MCF 10A (cell line): ENCODE results near the gene ANKRD11. TPM values are rescaled to one million over a fixed set of nuclear protein-coding genes. Genes with fewer than 3 reads are reported as not detected.

Source experiments
- BruUV-seq: library from RNA; stranded (reverse); fragments of 400-500 nt; replicated peaks from 2 replicates; lab custom pipeline; 2021; lab: Mats Ljungman, UMichigan
- CTCF ChIA-PET: fragments of 300-600 bp; sonication (Branson Sonifier 250); formaldehyde crosslinking; extraction: SDS; loops from one replicate; lab custom pipeline; 2021; ENCODE audit warnings: antibody characterized with exemption, inconsistent platforms; lab: Yijun Ruan, JAX
- POLR2A ChIA-PET: fragments of 300-600, 350-650 bp; sonication (Branson Sonifier 250); formaldehyde crosslinking; extraction: SDS; loops from one replicate; lab custom pipeline; 2020; ENCODE audit warnings: antibody characterized with exemption, inconsistent platforms; lab: Yijun Ruan, JAX
- DNase-seq: peaks from one replicate; pipeline ENCODE4 v3.0.0-alpha.2; 2018; ENCODE audit not compliant: unreplicated experiment
- H3K27ac Mint-ChIP-seq: one replicate; pipeline ENCODE4 v1.8.0; 2022; ENCODE audit warnings: mild to moderate bottlenecking, low read depth, mixed read lengths; ENCODE audit not compliant: unreplicated experiment
- H3K27me3 Mint-ChIP-seq: one replicate; pipeline ENCODE4 v1.8.0; 2022; ENCODE audit warnings: mixed read lengths; ENCODE audit not compliant: insufficient read depth, unreplicated experiment
- H3K36me3 Mint-ChIP-seq: one replicate; pipeline ENCODE4 v1.8.0; 2022; ENCODE audit warnings: mild to moderate bottlenecking, moderate library complexity, mixed read lengths; ENCODE audit not compliant: insufficient read depth, unreplicated experiment
- H3K4me1 Mint-ChIP-seq: one replicate; pipeline ENCODE4 v1.8.0; 2022; ENCODE audit warnings: mixed read lengths; ENCODE audit not compliant: insufficient read depth, unreplicated experiment
- H3K4me3 Mint-ChIP-seq: one replicate; pipeline ENCODE4 v1.8.0; 2022; ENCODE audit warnings: mild to moderate bottlenecking, moderate library complexity, mixed read lengths; ENCODE audit not compliant: unreplicated experiment
- H3K9me3 Mint-ChIP-seq: one replicate; pipeline ENCODE4 v1.8.0; 2022; ENCODE audit warnings: mixed read lengths; ENCODE audit not compliant: unreplicated experiment
- intact Hi-C: fragments of 100-400 bp; cut with micrococcal nuclease; formaldehyde crosslinking; loops from 2 replicates; pipeline ENCODE4 v1.14.1; 2022
- total RNA-seq: library from RNA; stranded (reverse); gene quantifications from 2 replicates; pipeline ENCODE4 v1.2.3, GENCODE V29; 2022
- TF ChIP-seq, protein P1 (sequence below): fragments of 200-600 bp; IDR thresholded peaks from one replicate; pipeline ENCODE4 v1.8.0; 2022; ENCODE audit warnings: antibody characterized with exemption, mild to moderate bottlenecking; ENCODE audit not compliant: unreplicated experiment

Gene ANKRD11
- total RNA-seq, 1 experiment from 2014 or later = 237 TPM

- DNase-seq = no peak
- H3K27ac Mint-ChIP-seq = peak overlapping the region; percentile 69
- intact Hi-C loops = no loop called here
- H3K4me3 Mint-ChIP-seq = no peak overlapping the region
- TF ChIP-seq, protein P1, sequence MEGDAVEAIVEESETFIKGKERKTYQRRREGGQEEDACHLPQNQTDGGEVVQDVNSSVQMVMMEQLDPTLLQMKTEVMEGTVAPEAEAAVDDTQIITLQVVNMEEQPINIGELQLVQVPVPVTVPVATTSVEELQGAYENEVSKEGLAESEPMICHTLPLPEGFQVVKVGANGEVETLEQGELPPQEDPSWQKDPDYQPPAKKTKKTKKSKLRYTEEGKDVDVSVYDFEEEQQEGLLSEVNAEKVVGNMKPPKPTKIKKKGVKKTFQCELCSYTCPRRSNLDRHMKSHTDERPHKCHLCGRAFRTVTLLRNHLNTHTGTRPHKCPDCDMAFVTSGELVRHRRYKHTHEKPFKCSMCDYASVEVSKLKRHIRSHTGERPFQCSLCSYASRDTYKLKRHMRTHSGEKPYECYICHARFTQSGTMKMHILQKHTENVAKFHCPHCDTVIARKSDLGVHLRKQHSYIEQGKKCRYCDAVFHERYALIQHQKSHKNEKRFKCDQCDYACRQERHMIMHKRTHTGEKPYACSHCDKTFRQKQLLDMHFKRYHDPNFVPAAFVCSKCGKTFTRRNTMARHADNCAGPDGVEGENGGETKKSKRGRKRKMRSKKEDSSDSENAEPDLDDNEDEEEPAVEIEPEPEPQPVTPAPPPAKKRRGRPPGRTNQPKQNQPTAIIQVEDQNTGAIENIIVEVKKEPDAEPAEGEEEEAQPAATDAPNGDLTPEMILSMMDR = no peak
- no TSS peak for BruUV-seq
- peaks cover 59% of the 10 kb centered on the region for H3K4me1 Mint-ChIP-seq
- no peaks in the 10 kb centered on the region for H3K27me3 Mint-ChIP-seq
- CTCF ChIA-PET = no interaction called here
- H3K9me3 Mint-ChIP-seq = no peaks in the 10 kb centered on the region
- POLR2A ChIA-PET = interaction anchor here (0.6 to 3.8 kb wide), 5 partner anchors 11 to 195 kb away, joined by 3 to 27 read pairs (median 5); partner anchors contain the start of gene SPG7
- peaks cover 52% of the 10 kb centered on the region for H3K36me3 Mint-ChIP-seq
These were observed 176.8 kb downstream of the ANKRD11 start for GRCh38 chr16:89313583-89313982.

- Mint-ChIP-seq H3K27ac (peak overlapping the region; percentile 12), H3K36me3 (peaks cover 57% of the 10 kb centered on the region), H3K9me3 (no peaks in the 10 kb centered on the region), H3K4me3 (no peak overlapping the region), H3K4me1 (peaks cover 53% of the 10 kb centered on the region), H3K27me3 (no peaks in the 10 kb centered on the region)
- ChIA-PET POLR2A (interaction anchor here (0.9 to 3.8 kb wide), 6 partner anchors 8 to 248 kb away, joined by 3 to 27 read pairs (median 5); no protein-coding TSS in a partner anchor), CTCF (interaction anchor here (0.6 to 1.1 kb wide), 5 partner anchors 11 to 328 kb away, joined by 3 to 5 read pairs (median 3); no protein-coding TSS in a partner anchor)
- intact Hi-C loops = no loop called here
- no TSS peak for BruUV-seq
- DNase-seq = no peak
- TF ChIP-seq, protein P1 = no peak
These were observed 177.6 kb downstream of the ANKRD11 start for GRCh38 chr16:89312598-89313299.

DNA sequence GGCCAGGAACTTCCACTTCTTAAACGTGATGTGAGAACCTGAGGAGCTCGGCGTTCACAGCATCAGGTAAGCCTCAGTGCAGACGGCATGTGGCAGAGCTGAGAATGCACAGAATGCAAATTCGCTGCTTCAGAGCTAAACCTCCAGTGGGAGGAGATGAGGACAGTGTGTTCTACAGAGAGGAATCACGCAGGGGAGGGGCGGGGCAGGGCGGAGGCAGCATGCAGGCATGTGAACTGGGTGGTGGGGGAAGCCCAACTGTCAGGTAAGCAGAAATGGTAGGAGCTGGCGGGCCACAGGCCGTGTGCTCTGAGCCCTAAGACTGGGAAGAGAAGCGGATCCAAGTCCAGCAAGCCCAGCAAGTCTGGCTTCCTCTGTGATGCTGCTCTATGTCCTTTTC is 178.2 kb downstream of the ANKRD11 start:
- TF ChIP-seq, protein P1 = no peak
- intact Hi-C loops = no loop called here
- Mint-ChIP-seq H3K4me1 (peaks cover 52% of the 10 kb centered on the region), H3K27me3 (no peaks in the 10 kb centered on the region), H3K4me3 (no peak overlapping the region), H3K27ac (peak overlapping the region; percentile 84), H3K9me3 (no peaks in the 10 kb centered on the region), H3K36me3 (peaks cover 62% of the 10 kb centered on the region)
- POLR2A ChIA-PET = interaction anchor here (0.6 to 3.8 kb wide), 7 partner anchors 9 to 347 kb away, joined by 3 to 27 read pairs (median 3); no protein-coding TSS in a partner anchor
- CTCF ChIA-PET = interaction anchor here (0.6 to 1.1 kb wide), 4 partner anchors 23 to 329 kb away, joined by 3 to 5 read pairs (median 4); no protein-coding TSS in a partner anchor
- BruUV-seq = no TSS peak
- no peak for DNase-seq

GRCh38 chr16:89311636-89312035 is 178.7 kb downstream of the ANKRD11 start:
- no TSS peak for BruUV-seq
- Mint-ChIP-seq H3K27ac (peak overlapping the region; percentile 84), H3K27me3 (no peaks in the 10 kb centered on the region), H3K4me1 (peaks cover 46% of the 10 kb centered on the region), H3K36me3 (peaks cover 67% of the 10 kb centered on the region), H3K4me3 (no peak overlapping the region), H3K9me3 (no peaks in the 10 kb centered on the region)
- DNase-seq = no peak
- intact Hi-C loops = no loop called here
- CTCF ChIA-PET = interaction anchor here (1.1 kb wide), 1 partner anchor 23 kb away, joined by 3 read pairs; no protein-coding TSS in a partner anchor
- TF ChIP-seq, protein P1 = no peak
- POLR2A ChIA-PET = interaction anchor here (0.6 to 3.8 kb wide), 8 partner anchors 9 to 347 kb away, joined by 3 to 27 read pairs (median 4); no protein-coding TSS in a partner anchor
